ENCODE data around the gene RAB18. TPM values are rescaled to one million over a fixed set of nuclear protein-coding genes. Genes with fewer than 3 reads are reported as not detected.
A peak's percentile ranks its signal among the peaks of the same experiment; 100 is the strongest.
"Not testable (repeated sequence)": the region's sequence is repeated elsewhere in the genome, so short reads cannot be mapped to it uniquely, and the experiment has no call there.

RAB18 gene
- 77.3 TPM for total RNA-seq (ENCODE audit: insufficient read depth, low replicate concordance)

DNA sequence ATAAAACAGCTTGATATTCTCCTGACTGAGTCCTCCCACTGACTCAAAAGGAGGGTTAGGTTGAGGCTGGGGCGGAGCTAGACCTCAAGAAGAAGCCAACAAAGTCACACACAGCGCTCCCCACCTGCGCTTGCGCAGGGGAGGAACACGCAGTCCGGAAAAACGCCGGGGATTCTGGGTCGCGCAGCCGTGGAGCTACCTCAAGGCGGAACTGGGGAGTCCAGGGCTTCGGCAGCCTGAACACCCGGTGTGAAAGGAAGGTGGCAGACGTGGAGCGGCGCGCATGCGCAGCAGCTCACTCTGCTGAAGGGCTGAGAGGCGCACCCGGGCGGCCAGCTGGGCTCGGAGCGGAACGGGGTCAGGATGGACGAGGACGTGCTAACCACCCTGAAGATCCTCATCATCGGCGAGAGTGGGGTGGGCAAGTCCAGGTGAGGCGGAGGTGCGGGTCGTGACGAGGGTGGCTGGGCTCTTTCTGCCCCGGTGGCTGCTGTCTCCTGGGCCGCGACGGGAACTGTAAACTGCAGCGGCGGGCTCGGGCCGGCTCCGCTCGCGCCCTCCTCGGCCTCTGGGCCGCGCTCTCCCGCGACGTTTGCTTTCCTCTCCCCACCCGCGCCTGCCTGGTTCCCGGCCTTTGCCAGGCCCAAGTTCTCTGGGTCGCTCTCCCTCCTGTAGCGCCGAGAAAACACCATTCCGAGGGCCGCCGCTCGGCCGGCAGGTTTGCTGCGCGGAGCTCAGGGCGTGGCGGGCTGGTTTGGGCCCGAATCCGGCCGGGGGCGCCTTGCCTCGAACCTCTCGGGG, at the start of gene RAB18:
Gene RAB18, plus strand, starts transcription at position 298 of the 801 bp plus-strand sequence. Its CDS starts 66 bp downstream, at position 364.
- peak; percentile 100 for DNase-seq (ENCODE audit: low spot score)

DNA sequence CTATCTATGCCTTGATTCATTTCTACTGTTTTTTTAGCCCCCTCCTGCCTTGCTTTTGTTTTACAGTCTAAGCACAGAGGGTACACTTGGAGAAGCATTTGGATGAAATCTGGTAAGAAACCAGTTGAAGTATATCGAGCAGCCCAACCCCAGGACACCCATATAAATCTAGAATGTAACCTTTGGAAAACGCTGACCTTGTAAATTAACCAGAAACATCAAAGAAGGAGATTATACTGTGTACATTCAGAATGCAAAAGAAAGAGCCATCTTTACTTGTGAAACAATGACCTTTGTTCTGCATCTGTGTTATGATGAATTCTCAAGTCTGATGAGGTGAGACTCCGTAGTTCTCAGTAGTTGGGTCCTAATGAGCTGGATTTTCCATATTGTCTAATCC, 49.3 kb upstream of the RAB18 start:
- DNase-seq (ENCODE audit: low spot score): no peak

DNA sequence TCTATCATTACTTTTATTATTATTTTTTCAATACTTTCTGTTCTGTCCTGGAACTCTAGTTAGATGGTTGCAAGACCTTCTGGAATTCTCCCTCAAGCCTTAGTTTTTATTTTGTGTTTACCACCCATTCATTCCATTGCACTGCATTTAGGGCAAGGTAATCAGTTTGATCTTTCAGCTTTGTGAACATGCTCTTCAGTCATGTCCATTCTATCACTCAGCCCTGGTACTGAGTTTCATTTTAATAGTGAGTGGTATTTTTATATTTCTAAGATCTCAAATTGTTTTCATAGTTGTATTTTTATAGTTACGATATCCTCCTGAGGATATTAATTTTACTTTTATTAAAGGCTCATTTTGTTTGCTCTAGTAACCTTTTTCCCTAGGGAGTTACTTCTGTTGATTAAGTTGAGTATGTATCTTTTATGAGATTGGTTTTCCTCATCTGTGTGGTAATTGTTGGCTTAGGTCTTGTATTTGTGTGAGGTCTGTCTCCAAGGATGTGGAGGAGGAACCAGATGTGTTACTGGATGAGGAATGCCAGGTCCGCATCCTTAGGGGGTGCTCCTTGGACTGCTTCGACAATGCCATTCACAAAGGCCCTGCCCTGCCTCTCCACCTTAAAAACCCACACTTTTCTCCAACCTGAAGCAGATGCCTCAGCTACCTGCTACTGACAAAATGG, 46.7 kb upstream of the RAB18 start:
- DNase-seq (ENCODE audit: low spot score): no peak

DNA sequence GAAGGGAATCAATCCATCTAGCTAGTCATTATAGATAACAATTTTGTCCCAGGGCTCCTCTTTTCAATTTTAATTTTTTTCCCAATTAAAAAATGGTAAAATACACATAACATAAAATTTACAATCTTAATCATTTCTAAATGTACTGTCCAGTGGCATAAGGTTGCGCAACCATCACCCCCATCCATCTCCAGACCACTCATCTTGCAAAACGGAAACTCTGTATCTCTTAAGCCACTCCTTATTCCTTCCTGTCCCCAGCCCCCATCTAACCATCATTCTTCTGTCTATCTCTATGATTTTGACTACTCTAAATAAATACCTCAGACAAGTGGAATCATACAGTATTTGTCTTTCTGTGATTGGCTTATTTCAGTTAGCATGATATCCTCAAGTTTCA, 46.1 kb upstream of the RAB18 start:
- no peak for DNase-seq (ENCODE audit: low spot score)

DNA sequence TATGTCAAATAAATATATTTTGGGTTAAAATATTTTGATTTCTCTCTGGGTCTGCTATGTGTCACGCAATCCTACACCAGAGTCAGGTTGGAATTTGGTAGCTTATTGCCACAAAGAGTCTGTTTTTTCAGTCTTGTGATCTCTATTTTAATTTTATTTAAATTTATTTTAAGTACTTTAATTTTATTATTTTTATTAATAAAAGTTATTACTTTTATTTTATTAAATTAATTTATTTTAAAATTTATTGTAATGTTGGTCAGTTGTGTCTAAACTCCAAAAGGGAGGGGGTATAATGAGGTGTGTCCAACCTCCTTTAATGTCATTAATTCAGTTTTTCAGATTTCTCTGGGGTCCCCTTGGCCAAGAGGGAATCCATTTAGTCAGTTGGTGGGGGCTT, 42.8 kb upstream of the RAB18 start:
- DNase-seq (ENCODE audit: low spot score): no peak

- no peak for DNase-seq (ENCODE audit: low spot score)
These were observed 40.1 kb upstream of the RAB18 start for GRCh38 chr10:27463961-27464360.

DNA sequence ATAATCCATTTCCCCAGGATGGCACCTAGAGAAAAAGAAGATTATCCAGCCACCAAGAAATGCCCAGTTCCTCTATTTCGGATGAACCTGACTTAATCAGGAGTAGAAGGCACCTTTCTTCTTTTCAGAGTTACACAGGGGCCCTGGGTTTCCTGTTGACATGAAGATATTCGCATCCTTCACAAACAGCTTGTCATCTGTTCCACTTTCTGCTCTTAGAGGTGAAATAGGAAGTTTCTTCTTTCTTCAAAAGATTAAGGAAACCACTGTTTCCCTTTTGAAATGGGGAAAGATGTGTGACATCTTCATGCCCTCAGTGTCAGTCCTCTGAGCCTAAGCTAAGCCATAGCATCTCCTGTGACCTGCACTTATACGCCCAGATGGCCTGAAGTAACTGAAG, 39.1 kb upstream of the RAB18 start:
- DNase-seq (ENCODE audit: low spot score): no peak

DNA sequence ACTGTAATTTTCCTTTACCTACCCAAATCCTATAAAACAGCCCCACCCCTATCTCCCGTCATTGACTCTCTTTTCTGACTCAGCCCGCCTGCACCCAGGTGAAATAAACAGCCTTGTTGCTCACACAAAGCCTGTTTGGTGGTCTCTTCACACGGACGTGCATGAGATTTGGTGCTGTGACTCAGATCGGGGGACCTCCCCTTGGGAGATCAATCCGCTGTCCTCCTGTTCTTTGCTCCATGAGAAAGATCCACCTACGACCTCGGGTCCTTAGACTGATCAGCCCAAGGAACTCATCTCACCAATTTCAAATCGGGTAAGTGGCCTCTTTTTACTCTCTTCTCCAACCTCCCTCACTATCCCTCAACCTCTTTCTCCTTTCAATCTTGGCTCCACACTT, 38.5 kb upstream of the RAB18 start:
- not testable (repeated sequence) for DNase-seq (ENCODE audit: low spot score)

GRCh38 chr10:27470885-27471284, 33.2 kb upstream of the RAB18 start:
- no peak for DNase-seq (ENCODE audit: low spot score)

GRCh38 chr10:27474741-27475140, 29.4 kb upstream of the RAB18 start:
- DNase-seq (ENCODE audit: low spot score): no peak

DNA sequence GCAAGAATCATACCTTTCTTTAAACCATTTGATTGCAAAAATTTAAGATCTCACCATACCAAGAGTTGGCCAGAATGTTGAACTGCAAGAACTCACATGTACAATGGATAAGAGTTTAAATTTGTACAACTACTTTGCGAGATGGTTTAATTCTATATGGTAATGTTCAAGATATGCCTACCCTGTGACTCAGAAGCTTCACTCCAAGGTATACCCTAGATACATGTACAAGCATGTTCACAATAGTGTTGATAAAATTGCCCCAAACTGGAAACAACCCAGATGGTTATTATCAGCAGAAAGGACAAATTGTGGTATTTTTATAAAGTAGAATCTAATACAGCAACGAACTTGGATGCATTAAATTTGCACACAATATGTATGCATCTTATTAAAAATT, 25.1 kb upstream of the RAB18 start:
- DNase-seq (ENCODE audit: low spot score): no peak

DNA sequence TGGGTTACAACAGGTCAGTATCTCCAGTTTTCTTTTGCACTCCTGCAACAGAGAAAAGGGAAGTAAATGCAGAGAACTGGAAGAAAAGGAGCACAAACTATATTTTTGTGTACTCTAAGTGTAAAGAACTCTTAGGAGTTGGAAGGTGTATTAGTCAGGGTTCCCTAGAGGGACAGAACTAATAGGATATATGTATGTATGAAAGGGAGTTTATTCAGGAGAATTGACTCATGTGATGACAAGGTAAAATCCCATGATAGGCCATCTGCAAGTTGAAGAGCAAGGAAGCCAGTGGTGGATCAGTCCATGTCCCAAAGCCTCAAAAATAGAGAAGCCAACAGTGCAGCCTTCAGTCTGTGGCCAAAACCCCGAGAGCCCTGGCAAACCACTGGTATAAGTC, 22.6 kb upstream of the RAB18 start:
- no peak for DNase-seq (ENCODE audit: low spot score)

GRCh38 chr10:27482984-27483956, 20.8 kb upstream of the RAB18 start:
- peak; percentile 41 for DNase-seq (ENCODE audit: low spot score)

GRCh38 chr10:27485368-27485767, 18.7 kb upstream of the RAB18 start:
- DNase-seq (ENCODE audit: low spot score): no peak

DNA sequence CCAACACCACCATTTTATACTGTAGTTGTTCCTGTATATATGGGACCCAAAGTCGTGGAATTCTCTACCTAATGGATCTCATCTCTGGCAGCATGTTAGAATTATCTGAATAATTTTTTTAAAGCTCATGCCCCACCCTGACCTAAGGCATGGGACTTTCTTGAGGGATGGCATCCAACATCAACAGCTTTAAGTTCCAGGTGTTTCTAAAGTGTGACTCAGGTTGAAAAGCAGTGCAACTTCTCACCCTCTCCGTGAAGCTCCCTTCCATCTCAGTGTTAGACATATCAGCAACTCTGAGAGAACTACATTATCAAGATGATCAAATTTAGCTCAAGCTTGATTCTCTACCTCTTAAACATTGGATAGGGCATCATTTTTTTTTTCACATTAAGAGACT, 18.1 kb upstream of the RAB18 start:
- no peak for DNase-seq (ENCODE audit: low spot score)

DNA sequence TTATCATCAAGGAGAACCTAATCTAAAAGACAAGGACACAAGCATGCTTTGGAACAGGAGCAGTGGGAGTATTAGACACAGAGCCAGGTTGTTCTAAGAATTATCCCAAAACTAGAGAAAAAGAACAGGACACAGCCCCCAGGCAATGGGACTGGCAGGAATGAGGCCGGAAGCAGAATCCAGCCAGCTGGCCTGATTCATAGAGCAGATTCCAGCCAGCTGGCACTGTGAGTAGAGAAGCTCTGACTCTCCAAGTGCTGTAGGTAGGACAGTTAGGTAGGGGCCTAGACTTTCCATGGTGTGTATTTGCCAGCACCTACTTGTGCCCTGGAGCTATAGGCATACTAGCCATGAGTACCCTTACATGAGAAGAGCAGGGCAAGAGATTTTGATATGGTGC, 13.3 kb upstream of the RAB18 start:
- DNase-seq (ENCODE audit: low spot score): no peak

DNA sequence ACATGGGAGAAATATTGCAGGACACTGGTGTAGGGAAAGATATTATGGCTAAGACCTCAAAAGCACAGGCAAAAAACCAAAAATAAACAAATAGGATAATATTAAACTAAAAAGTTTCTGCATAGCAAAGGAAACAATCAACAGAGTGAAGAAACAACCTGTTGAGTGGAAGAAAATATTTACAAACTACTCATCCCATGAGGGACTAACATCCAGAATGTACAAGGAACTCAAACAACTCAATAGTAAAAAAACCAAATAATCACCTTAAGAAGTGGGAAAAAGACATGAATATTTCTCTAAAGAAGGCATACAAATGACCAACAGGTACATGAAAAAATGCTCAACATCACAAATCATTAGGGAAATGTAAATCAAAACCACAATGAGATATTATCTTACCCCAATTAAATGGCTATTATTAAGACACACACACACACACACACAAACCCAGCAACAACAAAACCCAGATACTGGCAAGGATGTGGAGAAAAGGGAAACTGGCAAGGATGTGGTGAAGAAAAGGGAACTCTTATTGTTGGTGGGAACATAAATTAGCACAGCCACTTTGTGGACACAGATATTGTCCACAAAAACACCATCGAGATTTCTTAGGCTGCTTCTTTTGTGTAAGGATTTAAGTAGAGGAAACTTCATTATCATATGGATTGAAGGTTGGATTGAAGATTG, 9.8 kb upstream of the RAB18 start:
- DNase-seq (ENCODE audit: low spot score): no peak

GRCh38 chr10:27496137-27496536, 8.0 kb upstream of the RAB18 start:
- DNase-seq (ENCODE audit: low spot score): no peak

- DNase-seq (ENCODE audit: low spot score): no peak
These were observed 4.0 kb upstream of the RAB18 start for GRCh38 chr10:27500096-27500495.

DNA sequence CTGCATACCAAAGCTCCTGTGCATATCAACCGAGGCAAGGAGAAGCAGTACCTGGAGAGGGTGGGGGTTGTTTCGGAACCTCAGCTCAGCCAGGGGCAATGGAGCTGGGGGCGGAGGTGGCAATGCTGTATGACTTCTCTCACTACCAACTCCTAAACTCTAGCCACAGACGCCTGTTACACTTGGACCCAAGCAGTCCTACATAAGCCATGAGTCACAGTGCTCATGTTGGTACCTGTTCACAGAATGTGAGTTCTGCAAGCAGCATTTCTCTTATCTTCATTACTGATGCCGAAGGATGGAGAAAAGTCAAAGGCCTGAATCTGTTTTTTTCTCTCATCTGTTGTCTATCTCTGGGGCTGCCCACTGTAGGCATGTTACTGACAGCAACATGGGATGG, 3.2 kb upstream of the RAB18 start:
- peak; percentile 28 for DNase-seq (ENCODE audit: low spot score)

DNA sequence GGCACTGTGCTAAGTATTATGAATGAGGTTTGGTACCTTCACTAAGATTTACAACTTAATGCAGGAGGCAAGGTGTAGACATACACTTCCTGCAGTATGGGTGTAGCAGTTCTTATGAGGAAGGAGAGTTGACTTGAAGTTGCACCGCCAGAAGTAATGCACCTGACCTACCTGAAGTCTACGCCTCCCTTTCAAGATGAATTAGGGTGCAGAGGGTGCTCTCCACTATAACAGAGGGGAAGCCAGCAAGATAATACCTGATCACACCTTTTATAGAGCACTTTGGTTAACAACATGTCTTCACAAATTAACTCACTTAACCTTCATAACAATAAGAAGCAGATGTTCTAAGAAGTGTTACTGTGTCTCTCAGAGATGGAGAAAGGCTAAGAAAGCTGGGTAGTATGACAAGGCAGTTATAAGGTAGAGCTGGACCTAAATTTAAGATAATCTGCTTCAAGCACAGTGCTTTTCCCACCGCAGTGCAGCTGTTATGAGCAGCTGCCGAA, 552 bp upstream of the RAB18 start:
- no peak for DNase-seq (ENCODE audit: low spot score)

Measured in umbilical cord (tissue), 2 donors.